ENCODE data around the gene PTOV1. TPM values are rescaled to one million over a fixed set of nuclear protein-coding genes. Genes with fewer than 3 reads are reported as not detected.

PTOV1 gene
- total and polyA plus RNA-seq, 2 experiments from 2014 or later, result 114 to 294 TPM

- H3K4me3 ChIP-seq, result peak within 1 kb of the TSS; percentile 97
- H2AFZ ChIP-seq, result peak within 1 kb of the TSS; percentile 82
- H3K9me2 ChIP-seq (replicated peaks; ENCODE audit: insufficient read depth), result no peaks in the 10 kb centered on the region
- peaks cover 37% of the 10 kb centered on the region for H3K79me2 ChIP-seq
- H3K27ac ChIP-seq, result peak within 1 kb of the TSS; percentile 93
- WGBS (ENCODE audit: low lambda C conversion rate, missing lambda C conversion rate), result under 1% methylated on average over 57 of the region's 65 CpGs
- H4K20me1 ChIP-seq (ENCODE audit: insufficient read depth, poor library complexity, severe bottlenecking), result peaks cover 3% of the 10 kb centered on the region
- H3K4me1 ChIP-seq (ENCODE audit: insufficient read depth), result peaks cover 26% of the 10 kb centered on the region
- H3K36me3 ChIP-seq (replicated peaks; ENCODE audit: insufficient read depth, low read depth), result no peaks in the 10 kb centered on the region
- peak within 1 kb of the TSS; percentile 75 for H3K4me2 ChIP-seq
- H3K27me3 ChIP-seq, result no peaks in the 10 kb centered on the region
- H3K9me3 ChIP-seq (ENCODE audit: low read depth), result no peaks in the 10 kb centered on the region
- TF ChIP-seq EZH2 (IDR thresholded peaks at IDR 0.05; ENCODE audit: borderline replicate concordance), result no peak
- TF ChIP-seq, protein P1, sequence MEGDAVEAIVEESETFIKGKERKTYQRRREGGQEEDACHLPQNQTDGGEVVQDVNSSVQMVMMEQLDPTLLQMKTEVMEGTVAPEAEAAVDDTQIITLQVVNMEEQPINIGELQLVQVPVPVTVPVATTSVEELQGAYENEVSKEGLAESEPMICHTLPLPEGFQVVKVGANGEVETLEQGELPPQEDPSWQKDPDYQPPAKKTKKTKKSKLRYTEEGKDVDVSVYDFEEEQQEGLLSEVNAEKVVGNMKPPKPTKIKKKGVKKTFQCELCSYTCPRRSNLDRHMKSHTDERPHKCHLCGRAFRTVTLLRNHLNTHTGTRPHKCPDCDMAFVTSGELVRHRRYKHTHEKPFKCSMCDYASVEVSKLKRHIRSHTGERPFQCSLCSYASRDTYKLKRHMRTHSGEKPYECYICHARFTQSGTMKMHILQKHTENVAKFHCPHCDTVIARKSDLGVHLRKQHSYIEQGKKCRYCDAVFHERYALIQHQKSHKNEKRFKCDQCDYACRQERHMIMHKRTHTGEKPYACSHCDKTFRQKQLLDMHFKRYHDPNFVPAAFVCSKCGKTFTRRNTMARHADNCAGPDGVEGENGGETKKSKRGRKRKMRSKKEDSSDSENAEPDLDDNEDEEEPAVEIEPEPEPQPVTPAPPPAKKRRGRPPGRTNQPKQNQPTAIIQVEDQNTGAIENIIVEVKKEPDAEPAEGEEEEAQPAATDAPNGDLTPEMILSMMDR (IDR thresholded peaks at IDR 0.05; ENCODE audit: poor library complexity), result no peak
- no peak for TF ChIP-seq EZH2phosphoT487 (IDR thresholded peaks at IDR 0.05; ENCODE audit: low read depth, severe bottlenecking, unreplicated experiment)
- DNase-seq (ENCODE audit: low spot score), result peak; percentile 95
Measured at GRCh38 chr19:49866933-49867782, 16.2 kb downstream of the PTOV1 start, which contains the start of gene PNKP. TSS of gene PNKP (minus strand) at chr19:49867576. CDS start at chr19:49867204, 372 bp downstream.

DNA sequence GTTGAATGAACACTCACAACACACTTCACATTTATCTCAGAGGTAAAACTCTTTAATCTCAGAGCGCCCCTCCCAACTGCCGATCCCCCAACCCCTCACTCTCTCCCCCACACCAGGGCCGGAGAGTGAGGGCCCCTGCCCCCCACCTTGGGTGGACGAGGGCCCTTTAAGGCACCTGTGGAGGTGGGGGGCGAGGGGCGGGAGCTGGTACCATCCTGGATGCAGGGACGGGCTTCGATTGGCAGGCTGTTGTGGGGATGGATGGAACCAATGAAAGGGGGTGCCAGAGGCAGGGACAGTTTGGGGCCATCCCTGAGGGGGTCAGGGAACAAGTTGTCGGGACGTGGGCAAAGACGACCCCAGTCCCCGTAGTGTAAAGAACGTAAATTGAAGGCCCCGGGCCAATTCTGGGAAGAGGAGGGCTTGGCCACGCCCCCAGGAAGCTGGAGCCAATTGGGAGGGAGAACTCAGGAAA, 18.1 kb downstream of the PTOV1 start:
- whole genome bisulfite sequencing (ENCODE audit: low lambda C conversion rate, missing lambda C conversion rate), result 9% methylated on average over 10 of the region's 15 CpGs
- Histone ChIP-seq H3K27ac (peak overlapping the region; percentile 93), H3K27me3 (no peaks in the 10 kb centered on the region), H2AFZ (no peak overlapping the region), H3K36me3 (replicated peaks; ENCODE audit: insufficient read depth, low read depth) (no peaks in the 10 kb centered on the region), H4K20me1 (ENCODE audit: insufficient read depth, poor library complexity, severe bottlenecking) (peaks cover 3% of the 10 kb centered on the region), H3K4me3 (no peak overlapping the region), H3K9me2 (replicated peaks; ENCODE audit: insufficient read depth) (no peaks in the 10 kb centered on the region), H3K4me1 (ENCODE audit: insufficient read depth) (peaks cover 26% of the 10 kb centered on the region), H3K4me2 (peak overlapping the region; percentile 75), H3K9me3 (ENCODE audit: low read depth) (no peaks in the 10 kb centered on the region), H3K79me2 (peaks cover 36% of the 10 kb centered on the region)
- TF ChIP-seq EZH2phosphoT487 (IDR thresholded peaks at IDR 0.05; ENCODE audit: low read depth, severe bottlenecking, unreplicated experiment) (no peak), EZH2 (IDR thresholded peaks at IDR 0.05; ENCODE audit: borderline replicate concordance) (no peak)
- TF ChIP-seq, protein P1 (IDR thresholded peaks at IDR 0.05; ENCODE audit: poor library complexity), result no peak
- no peak for DNase-seq (ENCODE audit: low spot score)

DNA sequence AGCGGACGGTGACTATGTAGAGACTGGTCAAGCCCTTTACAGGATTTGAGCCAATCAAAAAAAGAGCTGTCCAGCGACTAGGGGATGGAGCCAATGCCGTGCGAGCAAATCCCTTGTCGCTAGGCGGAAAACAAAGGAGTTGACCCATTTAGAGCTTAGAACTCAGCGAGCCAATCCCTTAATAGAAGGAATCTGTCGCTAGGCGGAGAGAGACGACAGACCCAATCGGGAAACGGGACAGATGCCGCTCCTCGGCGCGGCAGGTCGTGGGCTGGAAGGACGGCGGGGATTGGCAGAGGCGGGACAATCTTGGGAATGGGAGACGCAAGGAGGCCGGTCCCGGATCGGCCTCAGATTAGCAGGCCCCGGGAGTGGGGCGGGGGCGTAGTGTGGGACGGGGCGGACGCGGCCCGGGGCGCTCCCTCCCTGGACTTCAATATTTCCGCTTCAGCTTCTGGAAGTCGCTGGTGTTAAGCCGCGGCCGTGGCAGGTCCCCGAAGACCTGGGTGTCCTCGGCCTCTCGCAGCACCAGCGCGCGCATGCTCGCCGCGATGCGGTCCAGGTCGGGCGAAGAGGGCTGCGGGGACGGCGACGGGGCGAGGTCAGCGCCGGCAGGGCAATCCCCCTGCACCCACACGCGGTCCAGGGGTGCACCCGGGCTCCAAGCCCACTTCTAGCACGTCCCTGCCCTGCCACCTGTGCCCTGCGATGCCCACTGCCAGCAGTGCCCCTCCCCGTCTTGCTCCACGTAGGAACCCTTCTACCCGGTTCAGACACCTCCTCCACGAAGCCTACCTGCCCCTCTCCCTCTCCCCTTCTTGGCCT, 18.7 kb downstream of the PTOV1 start:
- H3K4me1 ChIP-seq (ENCODE audit: insufficient read depth), result peaks cover 26% of the 10 kb centered on the region
- H2AFZ ChIP-seq, result no peak overlapping the region
- TF ChIP-seq, protein P1 (IDR thresholded peaks at IDR 0.05; ENCODE audit: poor library complexity), result no peak
- TF ChIP-seq EZH2 (IDR thresholded peaks at IDR 0.05; ENCODE audit: borderline replicate concordance) (no peak), EZH2phosphoT487 (IDR thresholded peaks at IDR 0.05; ENCODE audit: low read depth, severe bottlenecking, unreplicated experiment) (no peak)
- DNase-seq (ENCODE audit: low spot score), result peak; percentile 98
- H3K4me3 ChIP-seq, result no peak overlapping the region
- no peaks in the 10 kb centered on the region for H3K9me3 ChIP-seq (ENCODE audit: low read depth)
- peaks cover 36% of the 10 kb centered on the region for H3K79me2 ChIP-seq
- H3K36me3 ChIP-seq (replicated peaks; ENCODE audit: insufficient read depth, low read depth), result no peaks in the 10 kb centered on the region
- H4K20me1 ChIP-seq (ENCODE audit: insufficient read depth, poor library complexity, severe bottlenecking), result peaks cover under 1% of the 10 kb centered on the region
- H3K9me2 ChIP-seq (replicated peaks; ENCODE audit: insufficient read depth), result no peaks in the 10 kb centered on the region
- peak overlapping the region; percentile 78 for H3K27ac ChIP-seq
- H3K4me2 ChIP-seq, result peak overlapping the region; percentile 75
- no peaks in the 10 kb centered on the region for H3K27me3 ChIP-seq
- 3% methylated on average over 57 of the region's 67 CpGs for WGBS (ENCODE audit: low lambda C conversion rate, missing lambda C conversion rate)
